ENCODE measurements around the gene DDX10.

DNA sequence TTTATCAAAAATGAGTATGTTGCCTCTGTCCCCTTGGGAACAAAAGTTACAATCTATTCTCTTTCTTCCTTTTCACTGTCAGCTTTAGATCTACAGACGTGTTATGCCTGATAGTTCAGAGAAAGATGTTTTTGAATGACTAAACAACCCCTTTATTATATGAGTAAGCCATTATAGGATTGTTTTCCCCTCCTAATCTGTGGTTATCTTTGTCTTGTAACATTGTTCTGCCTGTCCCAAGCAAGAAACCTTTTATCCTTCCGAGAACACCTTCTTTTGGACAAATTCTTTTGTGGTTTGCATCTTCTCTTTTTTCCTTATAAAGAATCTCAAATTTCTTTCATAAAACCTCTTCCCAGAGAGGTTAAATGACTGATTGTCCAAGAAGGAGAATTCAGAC lies 208.4 kb downstream of the DDX10 start:
- TF ChIP-seq, protein P1, sequence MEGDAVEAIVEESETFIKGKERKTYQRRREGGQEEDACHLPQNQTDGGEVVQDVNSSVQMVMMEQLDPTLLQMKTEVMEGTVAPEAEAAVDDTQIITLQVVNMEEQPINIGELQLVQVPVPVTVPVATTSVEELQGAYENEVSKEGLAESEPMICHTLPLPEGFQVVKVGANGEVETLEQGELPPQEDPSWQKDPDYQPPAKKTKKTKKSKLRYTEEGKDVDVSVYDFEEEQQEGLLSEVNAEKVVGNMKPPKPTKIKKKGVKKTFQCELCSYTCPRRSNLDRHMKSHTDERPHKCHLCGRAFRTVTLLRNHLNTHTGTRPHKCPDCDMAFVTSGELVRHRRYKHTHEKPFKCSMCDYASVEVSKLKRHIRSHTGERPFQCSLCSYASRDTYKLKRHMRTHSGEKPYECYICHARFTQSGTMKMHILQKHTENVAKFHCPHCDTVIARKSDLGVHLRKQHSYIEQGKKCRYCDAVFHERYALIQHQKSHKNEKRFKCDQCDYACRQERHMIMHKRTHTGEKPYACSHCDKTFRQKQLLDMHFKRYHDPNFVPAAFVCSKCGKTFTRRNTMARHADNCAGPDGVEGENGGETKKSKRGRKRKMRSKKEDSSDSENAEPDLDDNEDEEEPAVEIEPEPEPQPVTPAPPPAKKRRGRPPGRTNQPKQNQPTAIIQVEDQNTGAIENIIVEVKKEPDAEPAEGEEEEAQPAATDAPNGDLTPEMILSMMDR (IDR thresholded peaks at IDR 0.05; ENCODE audit: insufficient read depth, low read length), result no peak
- TF ChIP-seq GABPA (IDR thresholded peaks at IDR 0.05; ENCODE audit: low read depth), result no peak

Data from HL-60 (cell line).